ENCODE measurements around the gene B9D1. TPM values are rescaled to one million over a fixed set of nuclear protein-coding genes. Genes with fewer than 3 reads are reported as not detected.

B9D1 gene
- total RNA-seq, 1 donor from 2014 or later: 9.4 TPM

GRCh38 chr17:19331134-19331533 is 31.4 kb downstream of the B9D1 start:
- no peaks in the 10 kb centered on the region for H3K36me3 Mint-ChIP-seq (ENCODE audit: low read depth)
- TF ChIP-seq CTCF (IDR thresholded peaks at IDR 0.05): peak; percentile 34
- no peaks in the 10 kb centered on the region for H3K27me3 Mint-ChIP-seq (ENCODE audit: low read depth)
- no peak for DNase-seq (ENCODE audit: low spot score)
- H3K9me3 Mint-ChIP-seq (ENCODE audit: low read depth): no peaks in the 10 kb centered on the region
- H3K27ac Mint-ChIP-seq (ENCODE audit: unreplicated experiment): peak overlapping the region; percentile 83
- H3K4me3 Mint-ChIP-seq (ENCODE audit: unreplicated experiment): no peak overlapping the region
- peaks cover 39% of the 10 kb centered on the region for H3K4me1 Mint-ChIP-seq (ENCODE audit: low read depth)

- Mint-ChIP-seq H3K36me3 (ENCODE audit: low read depth) (no peaks in the 10 kb centered on the region), H3K4me3 (ENCODE audit: unreplicated experiment) (no peak overlapping the region), H3K4me1 (ENCODE audit: low read depth) (peaks cover 36% of the 10 kb centered on the region), H3K9me3 (ENCODE audit: low read depth) (peaks cover 3% of the 10 kb centered on the region), H3K27me3 (ENCODE audit: low read depth) (no peaks in the 10 kb centered on the region), H3K27ac (ENCODE audit: unreplicated experiment) (peak overlapping the region; percentile 83)
- DNase-seq (ENCODE audit: low spot score): no peak
- TF ChIP-seq CTCF (IDR thresholded peaks at IDR 0.05): no peak
These were observed 32.3 kb downstream of the B9D1 start for GRCh38 chr17:19330271-19330670.

- DNase-seq (ENCODE audit: low spot score): no peak
- peaks cover 7% of the 10 kb centered on the region for H3K9me3 Mint-ChIP-seq (ENCODE audit: low read depth)
- peaks cover 3% of the 10 kb centered on the region for H3K36me3 Mint-ChIP-seq (ENCODE audit: low read depth)
- no peak for TF ChIP-seq CTCF (IDR thresholded peaks at IDR 0.05)
- peaks cover 35% of the 10 kb centered on the region for H3K4me1 Mint-ChIP-seq (ENCODE audit: low read depth)
- no peak overlapping the region for H3K27ac Mint-ChIP-seq (ENCODE audit: unreplicated experiment)
- no peak overlapping the region for H3K4me3 Mint-ChIP-seq (ENCODE audit: unreplicated experiment)
- H3K27me3 Mint-ChIP-seq (ENCODE audit: low read depth): no peaks in the 10 kb centered on the region
These were observed 32.7 kb downstream of the B9D1 start for GRCh38 chr17:19329839-19330238.

- no peaks in the 10 kb centered on the region for H3K27me3 Mint-ChIP-seq (ENCODE audit: low read depth)
- no peak for DNase-seq (ENCODE audit: low spot score)
- peaks cover 34% of the 10 kb centered on the region for H3K4me1 Mint-ChIP-seq (ENCODE audit: low read depth)
- no peak for TF ChIP-seq CTCF (IDR thresholded peaks at IDR 0.05)
- peaks cover 7% of the 10 kb centered on the region for H3K9me3 Mint-ChIP-seq (ENCODE audit: low read depth)
- H3K4me3 Mint-ChIP-seq (ENCODE audit: unreplicated experiment): no peak overlapping the region
- peaks cover 3% of the 10 kb centered on the region for H3K36me3 Mint-ChIP-seq (ENCODE audit: low read depth)
- H3K27ac Mint-ChIP-seq (ENCODE audit: unreplicated experiment): peak overlapping the region; percentile 8
These were observed 33.4 kb downstream of the B9D1 start for GRCh38 chr17:19329136-19329535.

- no peak overlapping the region for H3K4me3 Mint-ChIP-seq (ENCODE audit: unreplicated experiment)
- peaks cover 34% of the 10 kb centered on the region for H3K4me1 Mint-ChIP-seq (ENCODE audit: low read depth)
- no peak for DNase-seq (ENCODE audit: low spot score)
- H3K9me3 Mint-ChIP-seq (ENCODE audit: low read depth): peaks cover 7% of the 10 kb centered on the region
- H3K36me3 Mint-ChIP-seq (ENCODE audit: low read depth): peaks cover 6% of the 10 kb centered on the region
- no peak for TF ChIP-seq CTCF (IDR thresholded peaks at IDR 0.05)
- peak overlapping the region; percentile 8 for H3K27ac Mint-ChIP-seq (ENCODE audit: unreplicated experiment)
- no peaks in the 10 kb centered on the region for H3K27me3 Mint-ChIP-seq (ENCODE audit: low read depth)
These were observed 34.0 kb downstream of the B9D1 start for GRCh38 chr17:19328441-19329061.

Measured in chondrocyte (in vitro differentiated cells).